HG02798 (cell line): ENCODE results near the gene APOD.

Experiments
- ATAC-seq: cut with Tn5 transposase; IDR thresholded peaks from one replicate; pipeline ENCODE4 v1.9.1; 2021; ENCODE audit warnings: mild to moderate bottlenecking; ENCODE audit not compliant: unreplicated experiment, poor library complexity

Gene APOD

GRCh38 chr3:195537995-195538394 lies 45.7 kb downstream of the APOD start:
- peak; percentile 65 for ATAC-seq

- no peak for ATAC-seq
Observed at GRCh38 chr3:195535293-195535692, 48.4 kb downstream of the APOD start.

- ATAC-seq: no peak
Observed at GRCh38 chr3:195532834-195533233, 50.9 kb downstream of the APOD start.

GRCh38 chr3:195532345-195532744 lies 51.4 kb downstream of the APOD start:
- no peak for ATAC-seq

GRCh38 chr3:195531683-195532082 lies 52.1 kb downstream of the APOD start:
- ATAC-seq: no peak

GRCh38 chr3:195526492-195526891 lies 57.2 kb downstream of the APOD start:
- ATAC-seq: no peak

- no peak for ATAC-seq
Observed at GRCh38 chr3:195524171-195524896, 59.4 kb downstream of the APOD start.

GRCh38 chr3:195522254-195523023 lies 61.3 kb downstream of the APOD start:
- ATAC-seq: no peak
